Panc1 (cell line): Measurements from ENCODE around the gene CD72. TPM values are rescaled to one million over a fixed set of nuclear protein-coding genes. Genes with fewer than 3 reads are reported as not detected.

Experiments used
- ATAC-seq: fragments of 200-7000 bp; cut with Tn5 transposase; 2 replicates; pipeline ENCODE4 v1.9.1; 2020; ENCODE audit warnings: mild to moderate bottlenecking, moderate library complexity
- BruUV-seq: library from RNA; stranded (reverse); fragments of 400-500 nt; replicated peaks from 2 replicates; lab custom pipeline; 2021; lab: Mats Ljungman, UMichigan
- CTCF ChIA-PET: fragments of 300-600 bp; sonication (Branson Sonifier 250); formaldehyde crosslinking; loops from one replicate; lab custom pipeline; 2022; ENCODE audit warnings: antibody characterized with exemption; lab: Charles Lee
- POLR2A ChIA-PET: fragments of 300-600 bp; sonication (Branson Sonifier 250); formaldehyde crosslinking; loops from one replicate; lab custom pipeline; 2022; ENCODE audit warnings: antibody characterized with exemption; lab: Charles Lee
- DNase-seq: peaks from one replicate; pipeline ENCODE4 v3.0.0-alpha.2; 2010; ENCODE audit warnings: low read depth, low spot score
- H3K27ac ChIP-seq: 2 replicates; pipeline ENCODE4 v1.5.1; 2011; ENCODE audit warnings: mild to moderate bottlenecking, low read length, inconsistent platforms
- H3K27me3 ChIP-seq: fragments of 200-500 bp; sonication (Bioruptor generic); 2 replicates; pipeline ENCODE4 v1.6.0; 2014; ENCODE audit warnings: low read length, inconsistent platforms; ENCODE audit not compliant: control insufficient read depth, insufficient read depth
- H3K36me3 ChIP-seq: fragments of 200-500 bp; sonication (Bioruptor generic); 2 replicates; pipeline ENCODE4 v1.5.1; 2014; ENCODE audit warnings: inconsistent platforms, mild to moderate bottlenecking, low read length, moderate library complexity; ENCODE audit not compliant: control insufficient read depth, insufficient read depth
- H3K4me1 ChIP-seq: 2 replicates; pipeline ENCODE4 v1.5.1; 2011; ENCODE audit warnings: inconsistent platforms, mild to moderate bottlenecking, low read length, moderate library complexity; ENCODE audit not compliant: control insufficient read depth, insufficient read depth
- H3K4me3 ChIP-seq, 2 experiments: 2 replicates each; pipeline ENCODE4 v1.5.1; 2011 to 2012; ENCODE audit warnings: low read depth in 2 of 2, low read length in 2 of 2, mild to moderate bottlenecking in 2 of 2, inconsistent platforms in 1 of 2, moderate library complexity in 1 of 2
- H3K9me3 ChIP-seq: fragments of 200-500 bp; sonication (Bioruptor generic); 2 replicates; pipeline ENCODE4 v1.5.1; 2014; ENCODE audit warnings: low read depth, mild to moderate bottlenecking, inconsistent platforms, low read length, moderate library complexity; ENCODE audit not compliant: control insufficient read depth, insufficient read depth
- CTCF ChIP-seq: fragments of 450-650 bp; IDR thresholded peaks from 2 replicates; pipeline ENCODE4 v1.5.1; 2017; ENCODE audit warnings: mild to moderate bottlenecking
- POLR2AphosphoS5 ChIP-seq: IDR thresholded peaks from 2 replicates; pipeline ENCODE4 v1.6.1; 2012; ENCODE audit warnings: mild to moderate bottlenecking, low read depth, low read length, moderate library complexity
- REST ChIP-seq, 2 experiments: IDR thresholded peaks; 2 replicates each; pipeline ENCODE4 v1.6.1; 2011 to 2012; ENCODE audit warnings: low read depth in 2 of 2, control low read depth in 1 of 2, low read length in 1 of 2, mild to moderate bottlenecking in 1 of 2, moderate library complexity in 1 of 2; ENCODE audit not compliant: insufficient read depth in 1 of 2
- SIN3A ChIP-seq: IDR thresholded peaks from 2 replicates; pipeline ENCODE4 v1.6.1; 2012; ENCODE audit warnings: low read depth, mild to moderate bottlenecking, low read length, moderate library complexity, borderline replicate concordance; ENCODE audit not compliant: insufficient read depth
- TCF7L2 ChIP-seq: IDR thresholded peaks from 2 replicates; pipeline ENCODE4 v1.6.1; 2011; ENCODE audit warnings: mild to moderate bottlenecking, low read depth, low read length, inconsistent platforms
- in situ Hi-C: cut with HindIII; loops from 2 replicates; pipeline ENCODE4 v1.10.0; 2016; ENCODE audit warnings: low sequenced_read_pairs, low pct_unique_long_range_greater_than_20kb
- intact Hi-C: fragments of 100-400 bp; cut with micrococcal nuclease; formaldehyde crosslinking; loops from one replicate; pipeline ENCODE4 v1.10.0; 2022; ENCODE audit not compliant: unreplicated experiment
- total RNA-seq: library from RNA; stranded (reverse); gene quantifications from one replicate; pipeline ENCODE4 v1.2.1, GENCODE V29; 2021; ENCODE audit not compliant: unreplicated experiment

Gene CD72
- total RNA-seq, 1 experiment from 2014 or later, result 0.72 TPM

- TF ChIP-seq SIN3A (no peak), POLR2AphosphoS5 (no peak), REST (IDR thresholded peaks at IDR 0.05; ENCODE audit: insufficient read depth in 1 of 2, low read depth in 2 of 2, low read length in 1 of 2) (no peak), CTCF (no peak), TCF7L2 (no peak)
- intact Hi-C loops, result no loop called here
- DNase-seq, result no peak
- Histone ChIP-seq H3K27me3 (no peaks in the 10 kb centered on the region), H3K4me1 (no peaks in the 10 kb centered on the region), H3K27ac (no peak overlapping the region), H3K9me3 (no peaks in the 10 kb centered on the region), H3K4me3 (no peak overlapping the region), H3K36me3 (no peaks in the 10 kb centered on the region)
- ATAC-seq, result no peak
- POLR2A ChIA-PET, result interaction anchor here (0.7 kb wide), 1 partner anchor 46 kb away, joined by 10 read pairs; no protein-coding TSS in a partner anchor
- CTCF ChIA-PET, result no interaction called here
- BruUV-seq, result no TSS peak
- in situ Hi-C loops, result no loop called here
Observed at GRCh38 chr9:35627575-35627974, 9.4 kb upstream of the CD72 start.

GRCh38 chr9:35619800-35620158, 1.6 kb upstream of the CD72 start:
- no peaks in the 10 kb centered on the region for H3K36me3 ChIP-seq
- H3K4me1 ChIP-seq, result no peaks in the 10 kb centered on the region
- intact Hi-C loops, result no loop called here
- ATAC-seq (no peak), DNase-seq (no peak)
- ChIA-PET POLR2A (interaction anchor here (0.7 kb wide), 1 partner anchor 89 kb away, joined by 7 read pairs; no protein-coding TSS in a partner anchor), CTCF (no interaction called here)
- 0 out of 2 replicates have a peak, but pooled peaks cover 5% of the 10 kb centered on the region for H3K27me3 ChIP-seq
- H3K4me3 ChIP-seq, result no peak overlapping the region
- in situ Hi-C loops, result no loop called here
- TF ChIP-seq CTCF, result no peak
- no peak for TF ChIP-seq TCF7L2
- no peak for TF ChIP-seq SIN3A
- no peak for TF ChIP-seq REST (IDR thresholded peaks at IDR 0.05; ENCODE audit: insufficient read depth in 1 of 2, low read depth in 2 of 2, low read length in 1 of 2)
- no peak for TF ChIP-seq POLR2AphosphoS5
- H3K9me3 ChIP-seq, result no peaks in the 10 kb centered on the region
- BruUV-seq, result no TSS peak
- no peak overlapping the region for H3K27ac ChIP-seq
